GM21390 (cell line): ENCODE results near the gene NELL1.
"Not testable (repeated sequence)": the region's sequence is repeated elsewhere in the genome, so short reads cannot be mapped to it uniquely, and the experiment has no call there.

Experiments used
- ATAC-seq: cut with Tn5 transposase; IDR thresholded peaks from one replicate; pipeline ENCODE4 v1.9.1; 2021; ENCODE audit not compliant: unreplicated experiment

NELL1 gene

DNA sequence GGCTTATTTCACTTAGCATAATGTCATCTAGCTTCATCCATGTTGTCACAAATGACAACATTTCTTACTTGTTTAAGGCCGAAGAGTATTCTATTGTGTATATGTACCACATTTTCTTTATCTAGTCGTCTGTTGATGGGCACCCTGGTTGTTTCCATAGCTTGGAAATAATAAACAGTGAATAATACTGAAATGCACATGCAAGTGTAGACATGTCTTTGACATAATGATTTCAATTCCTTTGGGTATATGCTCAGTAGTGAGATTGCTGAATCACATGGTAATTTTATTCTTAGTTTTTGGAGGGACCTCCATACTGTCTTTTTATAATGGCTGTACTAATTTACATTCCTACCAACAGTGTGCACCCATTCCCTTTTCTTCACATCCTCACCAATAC, 508.0 kb downstream of the NELL1 start:
- no peak for ATAC-seq

DNA sequence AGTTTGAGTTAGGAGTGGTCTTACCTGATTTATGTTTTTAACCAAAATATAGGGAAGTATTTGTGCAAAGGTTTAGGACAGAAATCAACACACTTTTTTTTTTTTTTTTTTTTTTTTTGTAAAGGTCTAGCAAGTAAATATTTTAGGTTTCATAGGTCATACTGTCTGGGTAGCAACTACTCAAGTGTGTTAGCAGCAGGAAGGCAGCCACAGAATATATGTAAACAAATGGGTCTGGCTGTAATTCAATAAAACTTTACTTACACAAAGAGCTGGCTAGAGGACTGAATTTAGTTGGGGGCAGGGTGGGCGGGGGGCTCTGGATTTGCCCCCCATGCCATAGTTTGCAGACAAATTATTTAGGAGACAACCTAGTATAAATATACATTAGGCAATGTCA, 510.4 kb downstream of the NELL1 start:
- no peak for ATAC-seq

GRCh38 chr11:21180182-21180581, 510.8 kb downstream of the NELL1 start:
- ATAC-seq: no peak

GRCh38 chr11:21185959-21186358, 516.6 kb downstream of the NELL1 start:
- no peak for ATAC-seq

DNA sequence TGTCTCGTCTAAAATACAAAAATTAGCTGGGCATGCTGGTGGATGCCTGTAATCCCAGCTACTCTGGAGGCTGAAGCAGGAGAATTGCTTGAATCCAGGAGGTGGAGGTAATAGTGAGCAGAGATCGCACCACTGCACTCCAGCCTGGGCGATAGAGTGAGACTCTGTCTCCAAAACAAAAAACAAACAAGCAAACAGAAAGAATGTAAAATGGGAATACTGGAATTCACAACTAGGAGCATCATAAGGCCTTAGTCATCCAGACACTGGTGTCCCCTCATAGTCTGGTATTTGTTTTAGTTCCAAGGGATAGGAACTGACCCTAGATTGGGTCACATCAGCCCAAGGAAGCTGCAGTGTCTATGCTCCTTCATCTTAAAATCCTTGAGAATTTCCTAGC, 520.8 kb downstream of the NELL1 start:
- ATAC-seq: no peak

GRCh38 chr11:21195995-21196394, 526.6 kb downstream of the NELL1 start:
- ATAC-seq: no peak

GRCh38 chr11:21198498-21198897, 529.1 kb downstream of the NELL1 start:
- no peak for ATAC-seq

GRCh38 chr11:21205205-21205604, 535.8 kb downstream of the NELL1 start:
- ATAC-seq: no peak

DNA sequence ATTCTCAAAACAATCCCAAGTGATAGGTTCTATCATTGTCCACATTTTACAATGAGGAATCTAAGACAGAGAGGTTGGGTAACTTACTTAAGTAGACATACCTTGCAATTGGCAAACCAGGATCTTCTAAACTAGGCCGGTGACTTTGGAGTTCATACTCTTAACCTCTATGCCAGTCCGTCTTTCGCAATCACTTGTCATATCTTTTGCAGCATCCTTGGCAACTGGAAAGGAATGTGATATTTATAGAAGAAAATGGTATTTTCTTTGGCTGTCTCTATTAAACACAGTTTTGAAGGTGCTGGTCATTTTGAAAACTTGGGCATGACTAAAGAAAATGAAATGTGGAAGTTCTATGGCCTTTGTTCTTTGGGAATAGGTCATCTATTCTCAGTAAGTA, 556.5 kb downstream of the NELL1 start:
- ATAC-seq: no peak

DNA sequence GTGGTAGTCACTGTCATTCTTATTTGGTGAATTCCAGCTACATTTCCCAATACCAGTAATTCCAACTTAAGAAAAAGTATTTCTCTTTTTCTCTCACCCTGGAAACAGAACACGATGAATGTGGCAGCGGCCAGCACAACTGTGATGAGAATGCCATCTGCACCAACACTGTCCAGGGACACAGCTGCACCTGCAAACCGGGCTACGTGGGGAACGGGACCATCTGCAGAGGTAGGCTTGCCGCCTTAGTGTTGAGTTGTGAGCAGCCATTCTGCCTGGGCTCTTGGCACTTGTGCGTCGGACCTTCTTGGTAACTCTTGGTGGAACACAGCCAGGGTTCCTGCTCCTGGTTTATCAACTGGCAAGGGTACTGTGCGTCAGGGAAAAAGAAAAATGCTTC, 559.8 kb downstream of the NELL1 start:
- no peak for ATAC-seq

- ATAC-seq: no peak
Measured at GRCh38 chr11:21250196-21250595, 580.8 kb downstream of the NELL1 start.

GRCh38 chr11:21254055-21254454, 584.7 kb downstream of the NELL1 start:
- no peak for ATAC-seq

DNA sequence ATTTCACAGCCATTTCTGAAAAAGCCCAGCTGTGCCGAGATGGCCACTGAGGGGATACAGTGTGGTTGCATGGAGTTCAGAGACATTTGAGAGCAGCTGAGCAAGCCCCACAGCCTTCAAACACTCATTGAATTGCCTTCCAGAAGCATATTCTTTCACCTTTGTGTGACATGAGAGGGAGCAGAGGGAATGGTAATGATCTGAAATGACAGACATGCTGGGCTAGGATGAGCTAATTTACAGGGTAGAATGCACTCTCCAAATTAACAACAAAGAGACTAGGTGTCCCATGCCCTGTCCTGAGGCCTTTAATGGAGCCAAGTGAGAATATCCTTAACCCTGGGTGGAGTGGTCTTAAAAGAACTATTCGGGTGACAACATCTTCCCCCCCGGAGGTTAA, 585.4 kb downstream of the NELL1 start:
- no peak for ATAC-seq

DNA sequence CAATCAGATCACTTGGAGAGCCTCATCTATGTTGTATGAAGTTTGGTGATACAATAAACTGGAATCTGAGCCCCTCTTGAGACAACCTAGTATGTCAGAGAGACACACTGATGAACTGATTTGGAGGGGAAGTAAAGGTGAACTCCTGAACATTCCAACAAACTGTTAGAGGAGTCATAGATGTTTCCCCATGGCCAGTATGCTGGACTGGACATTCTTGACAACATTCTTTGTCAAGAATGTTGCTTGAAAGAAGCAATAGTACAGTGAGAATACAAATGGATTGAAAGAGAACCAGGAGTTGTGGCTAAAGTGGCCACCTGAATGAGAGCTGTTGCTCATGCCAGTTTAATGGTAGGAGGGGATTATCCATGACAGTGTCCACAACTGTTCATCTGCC, 588.1 kb downstream of the NELL1 start:
- ATAC-seq: no peak

DNA sequence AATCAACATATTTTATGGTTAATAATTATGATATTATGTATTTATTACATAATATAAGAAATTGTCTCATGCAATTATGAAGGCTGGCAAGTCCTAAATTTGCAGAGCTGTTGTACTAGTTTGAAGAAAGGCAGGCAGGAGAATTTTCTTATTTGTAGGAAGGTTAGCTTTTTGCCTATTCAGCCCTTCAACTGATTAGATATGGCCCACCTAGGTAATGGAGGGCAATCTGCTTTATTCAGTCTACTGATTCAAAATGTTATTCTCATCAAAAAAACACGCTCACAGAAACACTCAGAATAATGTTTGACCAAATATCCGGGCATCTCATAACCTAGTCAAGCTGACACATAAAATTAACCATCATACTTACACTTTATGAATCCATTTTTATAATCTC, 589.0 kb downstream of the NELL1 start:
- ATAC-seq: no peak

DNA sequence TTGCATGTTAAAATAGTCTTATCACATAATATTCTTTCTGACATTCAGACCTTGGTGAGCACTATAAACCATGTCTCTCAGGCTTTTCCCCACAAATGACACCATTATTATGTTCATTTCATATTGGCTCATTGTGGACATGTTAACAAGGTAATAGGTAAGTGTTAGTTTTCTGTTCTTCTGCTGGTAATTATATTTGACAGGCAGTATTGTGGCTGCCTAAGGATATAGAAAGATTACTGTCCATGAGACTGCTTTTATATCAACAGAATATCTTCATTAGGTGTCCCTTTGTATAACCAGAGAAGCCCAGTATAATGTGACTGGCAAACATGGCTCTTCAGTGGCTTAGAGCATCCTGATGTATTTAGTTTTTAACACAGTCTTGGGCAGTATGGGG, 590.7 kb downstream of the NELL1 start:
- no peak for ATAC-seq

DNA sequence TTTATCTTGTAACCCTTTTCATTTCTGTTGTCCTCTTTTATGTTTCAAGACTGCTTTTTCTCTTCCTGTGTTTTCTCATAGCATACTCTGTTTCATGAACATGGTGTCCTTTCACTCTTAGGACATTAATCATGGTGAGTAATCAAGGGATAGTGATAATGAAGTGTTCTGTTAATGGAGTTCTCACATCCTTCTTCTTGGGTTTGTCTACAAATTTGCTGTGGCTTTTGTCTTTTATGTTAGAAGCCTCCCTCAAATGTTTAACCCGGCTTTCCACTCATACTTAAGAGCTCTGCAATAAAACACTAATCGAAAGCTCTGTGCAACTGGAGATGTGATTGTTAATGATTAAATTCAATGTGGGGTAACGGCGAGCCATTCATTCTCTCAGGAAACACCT, 593.6 kb downstream of the NELL1 start:
- ATAC-seq: no peak

GRCh38 chr11:21264125-21264524, 594.7 kb downstream of the NELL1 start:
- no peak for ATAC-seq

GRCh38 chr11:21268036-21268435, 598.6 kb downstream of the NELL1 start:
- no peak for ATAC-seq

DNA sequence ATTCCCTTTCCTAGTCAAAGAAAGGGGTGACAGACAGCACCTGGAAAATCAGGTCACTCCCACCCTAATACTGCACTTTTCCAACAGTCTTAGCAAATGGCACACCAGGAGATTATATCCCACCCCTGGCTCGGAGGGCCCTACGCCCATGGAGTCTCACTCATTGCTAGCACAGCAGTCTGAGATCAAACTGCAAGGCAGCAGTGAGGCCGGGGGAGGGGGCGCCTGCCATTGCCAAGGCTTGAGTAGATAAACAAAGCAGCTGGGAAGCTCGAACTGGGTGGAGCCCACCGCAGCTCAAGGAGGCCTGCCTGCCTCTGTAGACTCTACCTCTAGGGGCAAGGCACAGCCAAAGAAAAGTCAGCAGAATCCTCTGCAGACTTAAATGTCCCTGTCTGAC, 602.8 kb downstream of the NELL1 start:
- not testable (repeated sequence) for ATAC-seq

- no peak for ATAC-seq
Measured at GRCh38 chr11:21278840-21279239, 609.5 kb downstream of the NELL1 start.

- ATAC-seq: no peak
Measured at GRCh38 chr11:21285104-21285503, 615.7 kb downstream of the NELL1 start.

DNA sequence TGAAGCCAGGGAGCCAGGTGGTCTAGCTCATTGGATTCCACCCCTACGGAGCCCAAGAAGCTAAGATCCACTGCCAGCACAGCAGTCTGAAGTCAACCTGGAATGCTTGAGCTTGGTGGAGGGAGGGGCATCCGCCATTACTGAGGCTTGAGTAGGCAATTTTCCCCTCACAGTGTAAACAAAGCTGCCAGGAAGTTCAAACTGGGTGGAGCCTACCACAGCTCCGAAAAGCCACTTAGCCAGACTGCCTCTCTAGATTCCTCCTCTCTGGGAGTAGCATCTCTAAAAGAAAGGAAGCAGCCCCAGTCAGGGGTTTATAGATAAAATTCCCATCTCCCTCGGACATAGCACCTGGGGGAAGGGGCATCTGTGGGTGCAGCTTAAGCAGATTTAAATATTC, 620.3 kb downstream of the NELL1 start:
- ATAC-seq: no peak

DNA sequence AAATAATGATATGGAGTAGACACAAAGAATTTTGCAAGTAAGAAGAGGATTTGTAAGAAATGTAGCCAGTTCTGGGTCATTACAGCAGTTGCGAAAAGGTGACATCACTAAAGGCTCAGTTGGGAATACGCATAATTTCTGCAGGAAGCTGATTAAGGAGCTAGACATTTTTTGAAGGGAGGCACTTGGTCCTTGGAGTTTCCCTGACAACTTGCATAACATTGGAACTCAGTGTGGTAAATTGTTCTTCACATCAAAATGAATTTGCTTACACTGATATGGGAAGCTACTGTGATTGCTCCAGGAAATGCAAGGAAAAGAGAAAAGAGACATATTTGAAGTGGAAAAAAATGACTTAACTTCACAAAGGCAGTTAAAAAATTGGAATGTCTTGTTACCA, 626.1 kb downstream of the NELL1 start:
- no peak for ATAC-seq
